B cell (primary cell): Measurements from ENCODE around the gene PPFIA4. TPM values are rescaled to one million over a fixed set of nuclear protein-coding genes. Genes with fewer than 3 reads are reported as not detected.

ENCODE experiments used
- ATAC-seq: fragments of 200-7000 bp; cut with Tn5 transposase; one replicate; pipeline ENCODE4 v1.10.0; 2021; ENCODE audit warnings: low read depth, mild to moderate bottlenecking, moderate number of reproducible peaks, moderate library complexity
- CTCF ChIA-PET: fragments of 350-600 bp; sonication (Branson Sonifier 250); formaldehyde crosslinking; loops from one replicate; lab custom pipeline; 2021; ENCODE audit warnings: antibody characterized with exemption, inconsistent platforms; lab: Charles Lee
- POLR2A ChIA-PET: fragments of 350-600 bp; sonication (Branson Sonifier 250); formaldehyde crosslinking; loops from one replicate; lab custom pipeline; 2021; ENCODE audit warnings: antibody characterized with exemption; lab: Charles Lee
- DNase-seq: peaks from one replicate; pipeline ENCODE4 v3.0.0; 2013
- H2AFZ ChIP-seq: 2 replicates; pipeline ENCODE4 v1.6.1; 2012; ENCODE audit warnings: mild to moderate bottlenecking, low read depth, low read length; ENCODE audit not compliant: insufficient read depth, poor library complexity, severe bottlenecking
- H3K27ac ChIP-seq, 2 donors: 1 replicate in 1 of 2; 2 replicates in 1 of 2; pipeline ENCODE4 v1.5.1; 2012 to 2013; ENCODE audit warnings: low read length in 2 of 2, mild to moderate bottlenecking in 2 of 2, moderate library complexity in 1 of 2
- H3K27me3 ChIP-seq, 4 experiments: fragments of 200-600 bp in 1 of 4; sonication (generic) in 1 of 4; replicated peaks in 1 of 4; 1 replicate in 2 of 4; 2 replicates in 2 of 4; pipeline versions ENCODE4 v1.6.1 to v1.7.0; 2013 to 2016; ENCODE audit warnings: low read length in 3 of 4, mild to moderate bottlenecking in 2 of 4, mixed read lengths in 1 of 4, moderate library complexity in 1 of 4; ENCODE audit not compliant: insufficient read depth in 4 of 4, control insufficient read depth in 3 of 4; ENCODE audit errors: control extremely low read depth in 1 of 4
- H3K36me3 ChIP-seq, 2 experiments: replicated peaks in 1 of 2; 1 replicate in 1 of 2; 2 replicates in 1 of 2; pipeline versions ENCODE4 v1.6.1 to v1.7.1; 2013; ENCODE audit warnings: low read length in 1 of 2; ENCODE audit not compliant: insufficient read depth in 2 of 2, control insufficient read depth in 1 of 2; ENCODE audit errors: control extremely low read depth in 1 of 2, extremely low read depth in 1 of 2
- H3K4me1 ChIP-seq, 2 donors: fragments of 200-600 bp in 1 of 2; sonication (generic) in 1 of 2; 1 replicate in 1 of 2; 2 replicates in 1 of 2; pipeline versions ENCODE4 v1.5.1 to v1.6.1; 2013 to 2017; ENCODE audit warnings: low read length in 2 of 2; ENCODE audit not compliant: control insufficient read depth in 2 of 2, insufficient read depth in 2 of 2
- H3K4me2 ChIP-seq: replicated peaks from 2 replicates; pipeline ENCODE3; 2012; ENCODE audit warnings: mild to moderate bottlenecking, low read depth, low read length; ENCODE audit not compliant: poor library complexity, severe bottlenecking
- H3K4me3 ChIP-seq, 5 experiments: fragments of 200-600 bp in 1 of 5; sonication (generic) in 1 of 5; 1 replicate in 3 of 5; 2 replicates in 2 of 5; pipeline versions ENCODE4 v1.5.1 to v1.7.0; 2011 to 2016; ENCODE audit warnings: low read length in 4 of 5, mild to moderate bottlenecking in 4 of 5, low read depth in 2 of 5, control low read depth in 1 of 5, moderate library complexity in 1 of 5; ENCODE audit not compliant: insufficient read depth in 1 of 5; ENCODE audit errors: control extremely low read depth in 1 of 5, extremely low read depth in 1 of 5
- H3K79me2 ChIP-seq: fragments of 200-600 bp; sonication (generic); one replicate; pipeline ENCODE4 v1.6.0; 2016; ENCODE audit warnings: low read length; ENCODE audit not compliant: control insufficient read depth, insufficient read depth
- H3K9ac ChIP-seq: fragments of 200-600 bp; sonication (generic); 2 replicates; pipeline ENCODE4 v1.6.1; 2017; ENCODE audit warnings: mild to moderate bottlenecking, low read length, moderate library complexity
- H3K9me3 ChIP-seq, 3 donors: one replicate each; pipeline versions ENCODE4 v1.6.1 to v1.7.1; 2013; ENCODE audit warnings: low read length in 2 of 3; ENCODE audit not compliant: control insufficient read depth in 2 of 3, insufficient read depth in 1 of 3; ENCODE audit errors: control extremely low read depth in 1 of 3
- H4K20me1 ChIP-seq: 2 replicates; pipeline ENCODE4 v1.6.0; 2012; ENCODE audit warnings: mild to moderate bottlenecking, low read length; ENCODE audit not compliant: insufficient read depth, control insufficient read depth, poor library complexity, severe bottlenecking
- H3K27ac Mint-ChIP-seq: one replicate; pipeline ENCODE4 v1.8.0; 2021; ENCODE audit warnings: mixed read lengths
- H3K27me3 Mint-ChIP-seq: one replicate; pipeline ENCODE4 v1.8.0; 2021; ENCODE audit warnings: mixed read lengths
- H3K4me1 Mint-ChIP-seq: one replicate; pipeline ENCODE4 v1.8.0; 2021; ENCODE audit warnings: mixed read lengths
- H3K4me3 Mint-ChIP-seq: one replicate; pipeline ENCODE4 v1.8.0; 2021; ENCODE audit warnings: mixed read lengths
- H3K9me3 Mint-ChIP-seq: one replicate; pipeline ENCODE4 v1.8.0; 2022; ENCODE audit warnings: mixed read lengths; ENCODE audit not compliant: insufficient read depth
- EZH2 ChIP-seq: IDR thresholded peaks from 2 replicates; pipeline ENCODE4 v1.6.1; 2012; ENCODE audit warnings: borderline replicate concordance, low read depth, mild to moderate bottlenecking, moderate library complexity, low read length; ENCODE audit not compliant: insufficient read depth, poor library complexity, severe bottlenecking
- WGBS: methylation state at CpG from one replicate; pipeline ENCODE4 v1.1.5; 2013; ENCODE audit warnings: missing lambda C conversion rate; ENCODE audit not compliant: insufficient coverage; 5-methylcytosine and 5-hydroxymethylcytosine counted together
- intact Hi-C: fragments of 100-400 bp; cut with micrococcal nuclease; formaldehyde crosslinking; loops from one replicate; pipeline ENCODE4 v1.10.0; 2022
- polyA plus RNA-seq: library from polyadenylated mRNA; depleted of rRNA; stranded (reverse); fragments of >200 nt; gene quantifications from 2 replicates; pipeline ENCODE4 v1.2.3, GENCODE V29; 2012
- total RNA-seq, 2 donors: library from RNA; stranded (reverse); fragments of 120-200 nt in 1 of 2; gene quantifications; 1 replicate in 1 of 2; 2 replicates in 1 of 2; pipeline versions ENCODE4 v1.2.3 to v1.2.4, GENCODE V29; 2013 to 2022
- TF ChIP-seq, protein P1 (sequence below): fragments of 200-600 bp; IDR thresholded peaks from one replicate; pipeline ENCODE4 v1.8.0; 2022; ENCODE audit warnings: antibody characterized with exemption, mild to moderate bottlenecking

PPFIA4 gene
- total and polyA plus RNA-seq, 2 donors (not counting 1 experiment from before 2014, with no cell fraction given) = 0.09 to 0.62 TPM

DNA sequence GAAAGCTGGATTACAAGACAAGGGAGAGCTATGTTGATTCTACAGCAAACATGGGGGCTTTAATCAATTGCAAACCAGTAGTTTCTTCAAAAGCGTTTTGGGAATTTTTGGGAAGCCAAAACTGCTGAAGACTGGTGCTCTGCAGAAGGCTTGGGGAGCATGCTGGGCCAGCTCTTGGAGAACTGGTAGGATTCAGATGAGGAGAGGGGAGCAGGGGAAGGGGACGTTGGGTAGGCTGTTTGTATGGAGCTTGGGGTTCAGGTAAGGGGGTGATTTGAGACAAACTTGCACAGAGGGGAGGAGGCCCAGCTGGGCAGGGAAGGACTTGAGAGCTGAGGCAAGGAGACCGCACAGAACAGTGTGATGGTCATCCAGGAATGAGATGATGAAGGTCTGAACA, 62.1 kb downstream of the PPFIA4 start:
- WGBS = 90% methylated on average over 3 of the region's 3 CpGs
- peaks cover 35% of the 10 kb centered on the region for H3K27me3 Mint-ChIP-seq

DNA sequence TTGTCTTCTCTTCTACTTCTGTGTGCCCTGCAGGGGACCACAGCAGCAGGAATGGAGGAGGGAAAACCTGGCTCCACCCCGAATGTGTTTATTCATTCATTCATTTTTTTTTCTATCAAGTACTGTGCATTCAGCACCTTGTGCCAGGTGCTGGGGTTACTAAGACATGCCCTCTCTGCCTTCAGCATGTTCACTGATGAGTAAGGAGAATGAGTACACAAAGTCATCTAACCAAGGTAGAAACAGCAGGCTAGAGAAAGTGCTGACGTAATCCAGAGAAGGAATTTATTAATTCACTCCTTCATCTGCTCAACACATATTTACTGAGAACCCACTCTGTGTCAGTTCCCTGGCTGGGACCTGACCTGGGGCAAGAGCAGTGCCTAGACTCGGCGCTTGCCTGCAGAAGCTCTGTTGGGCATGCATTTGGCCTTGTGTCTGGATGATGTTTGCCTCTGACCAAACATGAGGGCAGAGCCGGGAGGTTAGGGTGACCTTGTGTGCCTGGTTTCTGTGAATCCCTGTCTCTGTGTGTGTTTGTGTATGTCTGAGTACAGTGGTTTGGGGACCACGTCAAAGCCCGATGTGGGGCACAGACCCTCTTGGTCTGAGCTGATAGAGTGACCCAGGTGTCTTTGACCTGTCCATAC, 62.8 kb downstream of the PPFIA4 start:
- no peak for TF ChIP-seq EZH2
- TF ChIP-seq, protein P1, sequence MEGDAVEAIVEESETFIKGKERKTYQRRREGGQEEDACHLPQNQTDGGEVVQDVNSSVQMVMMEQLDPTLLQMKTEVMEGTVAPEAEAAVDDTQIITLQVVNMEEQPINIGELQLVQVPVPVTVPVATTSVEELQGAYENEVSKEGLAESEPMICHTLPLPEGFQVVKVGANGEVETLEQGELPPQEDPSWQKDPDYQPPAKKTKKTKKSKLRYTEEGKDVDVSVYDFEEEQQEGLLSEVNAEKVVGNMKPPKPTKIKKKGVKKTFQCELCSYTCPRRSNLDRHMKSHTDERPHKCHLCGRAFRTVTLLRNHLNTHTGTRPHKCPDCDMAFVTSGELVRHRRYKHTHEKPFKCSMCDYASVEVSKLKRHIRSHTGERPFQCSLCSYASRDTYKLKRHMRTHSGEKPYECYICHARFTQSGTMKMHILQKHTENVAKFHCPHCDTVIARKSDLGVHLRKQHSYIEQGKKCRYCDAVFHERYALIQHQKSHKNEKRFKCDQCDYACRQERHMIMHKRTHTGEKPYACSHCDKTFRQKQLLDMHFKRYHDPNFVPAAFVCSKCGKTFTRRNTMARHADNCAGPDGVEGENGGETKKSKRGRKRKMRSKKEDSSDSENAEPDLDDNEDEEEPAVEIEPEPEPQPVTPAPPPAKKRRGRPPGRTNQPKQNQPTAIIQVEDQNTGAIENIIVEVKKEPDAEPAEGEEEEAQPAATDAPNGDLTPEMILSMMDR = no peak
- DNase-seq = no peak
- H3K27me3 Mint-ChIP-seq = peaks cover 35% of the 10 kb centered on the region
- no peaks in the 10 kb centered on the region for H3K4me1 ChIP-seq
- H3K4me1 Mint-ChIP-seq = no peaks in the 10 kb centered on the region
- WGBS = 92% methylated on average over 5 of the region's 7 CpGs
- H2AFZ ChIP-seq = no peak overlapping the region
- H3K9me3 Mint-ChIP-seq = no peaks in the 10 kb centered on the region
- no peaks in the 10 kb centered on the region for H4K20me1 ChIP-seq
- H3K27ac ChIP-seq = no peak overlapping the region
- H3K36me3 ChIP-seq = no peaks in the 10 kb centered on the region
- H3K9ac ChIP-seq = no peak overlapping the region
- H3K27ac Mint-ChIP-seq = no peak overlapping the region
- peaks cover 0 to 3% (median 1%) of the 10 kb centered on the region in 4 experiments for H3K27me3 ChIP-seq
- H3K79me2 ChIP-seq = no peaks in the 10 kb centered on the region
- ATAC-seq = no peak
- H3K4me3 Mint-ChIP-seq = no peak overlapping the region
- CTCF ChIA-PET = no interaction called here
- H3K4me3 ChIP-seq = no peak overlapping the region
- intact Hi-C loops = no loop called here
- no peak overlapping the region for H3K4me2 ChIP-seq
- POLR2A ChIA-PET = no interaction called here
- peaks cover 0 to 4% (median 0%) of the 10 kb centered on the region in 3 donors for H3K9me3 ChIP-seq

More for the DNA sequence above, 62.1 kb downstream of the PPFIA4 start:
- no peak overlapping the region for H2AFZ ChIP-seq
- no peak overlapping the region for H3K4me3 ChIP-seq
- ChIA-PET CTCF (no interaction called here), POLR2A (no interaction called here)
- Mint-ChIP-seq H3K9me3 (no peaks in the 10 kb centered on the region), H3K4me3 (no peak overlapping the region), H3K27ac (no peak overlapping the region), H3K4me1 (no peaks in the 10 kb centered on the region)
- no peaks in the 10 kb centered on the region for H3K36me3 ChIP-seq
- no peak overlapping the region for H3K4me2 ChIP-seq
- no peak overlapping the region for H3K9ac ChIP-seq
- no peak overlapping the region for H3K27ac ChIP-seq
- H4K20me1 ChIP-seq = no peaks in the 10 kb centered on the region
- intact Hi-C loops = no loop called here
- no peaks in the 10 kb centered on the region for H3K4me1 ChIP-seq
- no peaks in the 10 kb centered on the region for H3K9me3 ChIP-seq
- H3K27me3 ChIP-seq = peaks cover 0 to 3% (median 1%) of the 10 kb centered on the region in 4 experiments
- TF ChIP-seq EZH2 = no peak
- TF ChIP-seq, protein P1 = no peak
- no peaks in the 10 kb centered on the region for H3K79me2 ChIP-seq
- no peak for ATAC-seq
- no peak for DNase-seq
